ENCODE measurements around the gene LSAMP.

Gene LSAMP

DNA sequence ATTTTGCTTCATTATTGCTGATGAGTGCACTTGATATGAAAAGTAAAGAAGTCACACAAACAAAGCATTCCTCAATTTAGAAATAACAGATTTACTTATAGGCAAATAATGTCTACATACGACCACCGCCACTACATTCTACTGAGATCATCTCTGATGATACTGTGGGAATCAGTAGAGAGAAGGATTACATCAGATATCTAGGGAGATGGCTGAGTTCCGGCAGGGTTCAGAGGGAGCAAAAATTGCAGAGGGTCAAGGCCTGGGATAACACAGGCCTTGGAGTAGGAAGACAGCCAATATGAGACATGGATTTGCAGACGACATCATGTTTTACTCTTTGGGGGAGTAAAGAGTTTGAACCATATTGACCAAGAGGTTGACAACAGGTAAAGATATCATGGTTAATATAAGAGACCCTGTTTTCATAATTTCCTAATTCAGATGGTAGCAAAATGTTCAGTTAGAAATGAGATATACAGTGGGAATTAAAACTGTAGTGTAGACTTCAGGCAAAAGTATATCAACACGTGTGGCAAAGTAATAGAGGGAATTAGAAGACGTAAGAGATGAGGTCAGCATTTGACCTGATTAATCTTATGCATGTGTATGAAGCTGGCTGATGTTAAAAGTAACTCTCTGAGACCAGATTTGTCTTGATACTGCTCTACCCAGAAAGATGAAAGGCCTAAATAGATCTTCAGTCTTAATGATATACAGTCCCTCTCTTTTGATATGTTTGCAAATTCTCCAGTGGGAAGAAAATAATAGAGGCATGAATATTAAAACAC, 15.6 kb downstream of the LSAMP start:
- no peak for DNase-seq

DNA sequence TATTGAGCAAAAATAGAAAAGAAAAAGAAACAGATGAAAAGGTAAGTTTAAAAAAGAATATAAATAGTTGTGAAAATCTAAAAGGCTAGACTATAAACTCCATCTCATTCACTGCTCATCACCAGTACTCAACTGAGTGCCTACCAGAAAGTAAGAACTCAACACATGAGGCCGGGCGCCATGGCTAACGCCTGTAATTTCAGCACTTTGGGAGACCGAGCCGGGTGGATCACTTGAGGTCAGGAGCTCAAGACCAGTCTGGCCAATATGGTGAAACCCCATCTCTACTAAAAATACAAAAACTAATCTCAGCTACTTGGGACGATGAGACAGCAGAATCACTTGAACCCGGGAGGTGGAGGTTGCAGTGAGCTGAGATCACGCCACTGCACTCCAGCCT, 19.3 kb downstream of the LSAMP start:
- DNase-seq = no peak

DNA sequence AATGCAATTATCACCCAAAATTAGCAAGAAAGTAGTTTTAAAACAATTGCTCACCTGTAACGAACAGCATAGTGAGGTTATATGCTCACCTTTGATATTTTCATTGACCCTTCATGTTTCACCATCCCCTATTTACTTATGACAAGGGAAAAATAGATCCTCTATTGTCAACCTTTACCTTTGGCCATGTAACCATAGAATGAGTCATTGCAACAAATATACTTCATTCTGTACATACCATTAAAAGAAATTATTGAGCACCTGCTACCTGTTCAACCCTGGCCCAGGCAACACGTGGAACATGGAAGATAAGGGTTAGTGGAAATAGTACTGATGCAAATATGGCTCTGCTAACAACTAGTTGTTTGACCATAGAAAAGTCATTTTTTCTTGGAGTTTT, 20.2 kb downstream of the LSAMP start:
- DNase-seq = no peak

DNA sequence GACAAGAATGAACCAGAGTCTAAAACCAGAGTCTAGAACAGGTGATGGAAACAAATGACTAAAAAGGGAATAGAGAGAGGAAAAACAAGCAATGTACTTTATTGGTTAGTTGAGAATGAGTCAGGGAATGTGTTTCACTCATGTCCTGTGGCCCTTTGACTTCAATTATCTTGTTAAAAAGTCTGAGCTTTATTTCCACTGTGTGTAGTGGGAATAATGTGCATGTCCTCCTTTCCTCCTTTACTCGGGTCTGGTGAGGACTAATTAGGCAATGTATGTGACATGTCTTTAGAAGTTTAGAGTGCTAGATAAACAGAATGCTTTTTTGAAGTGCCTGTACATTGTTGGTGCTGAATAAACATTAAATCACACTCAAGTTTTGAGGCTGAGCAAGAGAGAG, 21.3 kb downstream of the LSAMP start:
- no peak for DNase-seq

DNA sequence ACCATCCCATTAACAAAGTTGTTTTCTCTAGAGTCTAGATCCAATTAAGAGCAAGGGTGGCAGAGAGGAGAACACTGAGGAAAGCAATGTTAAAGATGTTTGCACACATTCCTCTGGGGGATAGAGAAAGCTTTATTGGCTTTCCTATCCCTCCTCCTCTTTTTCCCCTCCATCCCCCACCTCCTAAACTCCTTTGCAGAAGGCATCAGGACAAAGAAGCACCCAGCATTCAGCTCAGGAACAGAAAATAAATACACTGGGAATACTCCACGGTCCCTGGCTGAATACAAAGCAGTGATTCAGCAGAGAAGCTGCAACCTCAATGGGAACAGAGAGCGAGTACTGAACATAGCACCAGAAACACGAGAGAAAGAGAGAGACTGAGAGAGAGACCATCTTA, 21.9 kb downstream of the LSAMP start:
- peak; percentile 23 for DNase-seq

DNA sequence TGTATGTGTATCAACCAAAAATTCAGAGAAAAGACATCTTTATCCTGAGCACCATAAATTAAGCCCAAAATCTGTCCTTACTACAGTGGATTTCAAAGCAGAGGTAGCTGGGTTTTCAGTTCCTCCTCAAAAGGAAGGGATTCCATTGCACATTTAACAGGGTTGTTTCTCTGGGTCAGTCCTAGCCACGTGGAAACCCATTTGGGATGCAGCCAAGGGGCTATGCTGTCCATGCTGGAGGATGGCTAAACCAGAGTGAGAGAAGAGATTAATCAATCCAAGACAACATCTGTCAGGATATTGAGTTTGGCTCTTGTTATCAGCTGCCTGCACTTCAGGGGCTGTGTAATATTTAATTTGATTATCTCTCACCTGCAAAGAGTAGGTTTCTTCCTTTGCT, 28.1 kb downstream of the LSAMP start:
- DNase-seq = no peak

DNA sequence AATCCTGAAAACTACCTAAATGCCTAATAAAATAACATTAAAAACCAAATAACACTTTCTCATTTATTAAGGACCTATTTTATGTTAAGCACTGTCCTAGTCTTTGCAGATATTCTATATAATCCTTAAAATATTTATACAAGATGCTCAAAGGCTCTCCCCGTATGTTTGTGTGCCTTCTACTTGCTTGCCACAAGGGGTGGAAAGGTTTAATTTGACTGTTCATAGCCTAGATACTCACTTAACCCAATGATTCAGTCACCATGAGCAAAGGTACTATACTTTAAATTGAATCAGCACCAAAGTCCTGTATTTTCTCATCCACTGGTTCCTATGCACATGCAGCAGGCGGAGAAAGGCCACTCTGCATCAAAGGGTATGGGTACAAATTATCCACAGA, 32.0 kb downstream of the LSAMP start:
- DNase-seq = no peak

DNA sequence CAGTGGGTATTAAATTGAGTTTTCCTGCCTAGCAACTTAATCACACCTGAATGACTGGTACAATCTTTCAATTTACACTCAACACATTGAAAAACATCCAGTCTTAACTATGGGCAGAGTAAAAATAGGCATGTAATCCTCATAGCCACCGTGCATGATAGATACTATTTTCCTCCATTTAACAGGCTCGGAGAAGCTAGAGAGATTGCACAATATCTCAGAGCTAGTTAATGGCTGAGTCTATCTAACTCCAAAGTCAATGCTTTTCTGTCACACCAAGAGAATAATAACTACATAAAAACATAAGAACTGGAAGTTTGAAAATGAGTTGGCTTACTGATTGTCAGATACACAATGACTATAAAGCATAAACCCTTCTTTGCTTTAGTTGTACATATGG, 36.8 kb downstream of the LSAMP start:
- no peak for DNase-seq

DNA sequence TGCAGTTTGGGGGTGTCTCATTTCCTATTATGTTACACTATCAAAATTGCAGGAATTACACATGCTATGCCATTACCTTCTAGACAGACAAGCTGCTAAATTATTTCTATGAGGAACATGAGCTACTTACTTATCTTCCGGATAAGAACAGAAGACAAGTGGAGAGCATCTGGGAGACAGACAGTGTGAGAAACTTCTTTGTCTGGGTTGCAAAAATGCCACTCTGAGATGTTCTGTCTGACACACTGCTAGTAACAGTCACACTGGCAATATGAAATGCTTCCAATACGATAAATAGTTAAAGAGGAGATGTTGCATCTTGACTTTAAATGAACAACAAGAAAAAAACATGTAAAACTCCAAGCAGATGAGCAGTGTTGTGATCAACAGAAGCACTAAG, 40.1 kb downstream of the LSAMP start:
- DNase-seq = no peak

DNA sequence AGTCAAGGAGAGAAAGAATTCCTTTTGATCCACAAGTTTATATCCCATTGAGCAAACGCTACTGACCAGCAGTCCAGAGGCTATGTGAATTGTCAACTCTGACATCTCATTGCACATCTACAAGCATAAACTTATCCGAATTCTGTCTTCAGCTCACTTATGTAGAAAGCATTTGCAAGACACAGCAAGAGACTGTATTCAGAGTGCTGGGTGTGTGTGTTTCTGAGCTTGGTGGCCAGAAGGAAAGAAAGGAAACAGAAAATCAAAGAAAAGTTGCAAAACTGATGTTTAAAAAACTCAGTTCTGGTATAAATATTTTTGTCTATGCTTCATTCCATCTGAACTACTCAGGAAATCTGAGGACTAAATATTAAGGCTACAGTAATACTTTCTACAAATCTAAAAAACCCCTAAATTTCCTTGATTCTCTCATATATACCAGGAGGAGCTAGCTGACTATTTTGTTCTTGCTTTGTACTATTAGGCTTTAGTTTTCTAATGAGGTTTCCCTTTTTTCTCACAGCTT, 45.5 kb downstream of the LSAMP start:
- DNase-seq = no peak

DNA sequence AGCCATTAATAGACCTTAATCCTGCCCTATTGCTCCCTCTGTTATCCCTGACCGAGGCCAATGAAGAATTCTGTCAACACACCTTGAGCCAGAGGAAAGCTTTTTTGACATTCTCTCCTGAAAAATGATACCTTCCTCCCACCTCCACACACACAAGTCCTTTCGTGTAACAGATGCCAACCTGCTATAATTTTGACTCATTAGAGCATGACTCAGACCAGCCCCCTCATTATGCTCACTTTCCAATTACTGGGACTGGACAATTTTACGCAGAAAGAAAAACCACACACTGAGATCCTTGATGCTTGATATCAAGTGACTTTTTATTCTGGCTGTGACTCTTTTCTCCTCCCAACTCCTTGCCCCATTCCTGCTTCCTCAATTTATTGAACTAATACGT, 50.9 kb downstream of the LSAMP start:
- DNase-seq = no peak

DNA sequence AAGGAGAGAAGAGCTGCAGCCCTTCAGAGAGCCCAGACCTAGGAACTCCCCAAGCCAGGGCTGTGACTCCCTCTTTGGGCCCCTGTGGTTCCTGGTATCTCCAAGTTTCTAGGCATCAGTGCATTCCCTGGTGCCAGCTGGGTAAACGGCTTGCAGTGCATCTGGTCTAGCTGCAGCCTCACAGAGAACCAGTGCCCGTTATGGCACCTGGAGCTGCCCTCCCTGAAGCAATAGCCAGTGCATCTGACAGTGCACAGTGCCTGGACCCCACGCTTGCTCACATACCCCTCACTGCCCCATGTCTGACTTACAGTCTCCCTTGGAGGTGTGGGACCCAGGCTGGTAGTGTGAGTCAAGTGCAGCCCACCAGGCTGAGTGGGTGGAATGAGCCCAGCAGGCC, 52.1 kb downstream of the LSAMP start:
- DNase-seq = no peak

DNA sequence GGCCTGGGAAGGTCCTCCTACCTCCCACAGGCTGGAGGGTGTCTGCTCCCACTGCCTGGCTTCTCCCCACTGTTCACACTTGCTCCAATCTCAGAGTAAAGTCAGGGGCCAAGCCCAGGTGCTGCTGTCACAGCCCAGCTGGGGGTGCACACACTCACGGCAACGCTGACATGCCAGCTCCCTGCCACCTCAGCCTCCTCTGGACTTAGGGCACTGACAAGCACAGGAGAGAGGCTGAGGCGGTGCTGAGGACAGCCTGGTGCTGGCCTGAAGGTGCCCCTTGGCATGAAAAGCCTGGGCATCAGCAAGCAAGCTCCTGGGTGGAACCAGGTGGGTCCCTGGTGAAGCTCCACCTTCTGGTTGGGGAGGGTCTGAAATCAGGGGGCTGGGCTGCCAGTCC, 53.0 kb downstream of the LSAMP start:
- DNase-seq = no peak

DNA sequence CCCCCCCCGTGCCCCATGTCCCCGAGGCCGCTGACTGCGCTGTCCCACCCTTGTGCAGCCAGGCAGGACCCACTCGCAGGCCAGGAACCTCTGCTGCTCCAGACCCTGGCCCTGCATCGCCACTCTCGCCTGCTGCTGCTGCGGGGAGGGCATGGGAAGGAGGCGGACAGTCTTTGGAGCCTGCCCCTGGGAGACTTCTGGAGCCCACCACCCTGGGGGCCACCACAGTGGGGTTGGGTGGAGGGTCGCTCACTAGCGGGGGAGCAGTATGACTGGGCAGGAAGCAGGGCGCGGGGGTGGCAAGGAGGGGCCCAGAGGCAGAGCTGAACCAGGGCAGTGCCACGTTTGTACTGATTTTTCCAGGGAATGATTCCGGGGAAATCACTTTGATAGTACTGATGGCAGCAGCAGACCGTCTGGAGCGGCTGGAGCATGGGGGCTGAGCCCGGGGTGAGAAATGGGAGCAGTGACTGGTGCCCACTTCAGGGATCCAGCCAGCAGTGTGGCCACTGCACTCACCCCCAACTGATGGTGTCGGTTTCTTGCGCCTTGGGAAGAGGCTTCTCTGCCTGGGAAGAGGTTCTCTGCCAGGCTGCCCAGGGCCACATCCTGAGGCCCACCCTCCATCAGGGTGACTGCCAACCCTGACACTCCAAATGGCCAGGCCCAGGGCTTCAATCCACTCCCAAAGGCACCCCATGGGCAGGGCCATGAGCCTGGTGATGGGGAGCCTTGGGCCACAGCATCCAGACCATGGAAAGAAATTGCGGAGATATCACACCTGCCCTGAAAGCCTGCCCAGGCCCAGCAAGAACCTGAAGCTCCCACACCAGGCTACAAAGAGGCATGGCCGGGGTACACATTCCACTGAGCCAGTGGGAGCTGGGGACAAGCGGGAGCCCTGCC, 53.7 kb downstream of the LSAMP start:
- no peak for DNase-seq

DNA sequence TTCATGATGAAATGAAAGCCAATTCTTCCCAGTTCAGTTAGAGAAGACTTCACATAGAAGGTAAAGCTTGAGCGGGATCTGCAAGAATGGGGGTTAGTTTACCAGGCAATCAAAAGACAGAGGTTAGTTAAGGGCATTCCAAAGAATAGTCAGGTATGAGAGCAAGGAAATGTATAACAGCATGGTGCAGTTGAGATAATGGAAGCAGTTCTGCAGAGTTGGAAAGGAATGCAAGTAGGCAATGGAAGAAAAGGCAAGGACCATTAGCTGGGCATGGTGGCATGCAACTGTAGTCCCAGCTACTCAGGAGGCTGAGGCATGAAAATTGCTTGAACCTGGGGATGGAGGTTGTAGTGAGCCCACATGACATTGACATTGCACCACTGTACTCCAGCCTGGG, 55.0 kb downstream of the LSAMP start:
- no peak for DNase-seq

DNA sequence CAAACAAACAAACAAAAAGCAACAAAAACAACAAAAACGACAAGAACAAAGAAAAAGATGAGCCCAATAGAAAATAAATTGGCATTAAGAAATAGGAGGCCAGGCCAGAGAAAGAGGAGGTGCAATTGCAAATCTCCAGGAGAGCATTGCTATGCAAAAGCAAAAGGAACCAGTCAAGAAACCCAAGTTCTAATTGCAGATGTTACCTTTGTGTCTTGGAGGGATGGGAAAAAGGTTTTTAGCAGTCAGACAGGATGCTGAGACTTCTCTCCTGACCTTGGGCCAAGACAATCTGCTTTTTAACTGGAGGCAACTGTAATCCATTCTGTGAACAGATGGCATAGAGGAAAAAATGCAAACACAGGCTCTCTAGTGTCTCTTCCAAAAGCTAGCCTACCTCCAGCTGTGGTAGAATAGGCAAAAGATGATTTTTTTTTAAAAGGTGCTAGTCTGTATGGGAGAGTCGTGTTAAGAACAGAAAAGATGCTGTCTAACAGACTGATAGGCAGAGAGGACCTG, 56.4 kb downstream of the LSAMP start:
- DNase-seq = no peak

DNA sequence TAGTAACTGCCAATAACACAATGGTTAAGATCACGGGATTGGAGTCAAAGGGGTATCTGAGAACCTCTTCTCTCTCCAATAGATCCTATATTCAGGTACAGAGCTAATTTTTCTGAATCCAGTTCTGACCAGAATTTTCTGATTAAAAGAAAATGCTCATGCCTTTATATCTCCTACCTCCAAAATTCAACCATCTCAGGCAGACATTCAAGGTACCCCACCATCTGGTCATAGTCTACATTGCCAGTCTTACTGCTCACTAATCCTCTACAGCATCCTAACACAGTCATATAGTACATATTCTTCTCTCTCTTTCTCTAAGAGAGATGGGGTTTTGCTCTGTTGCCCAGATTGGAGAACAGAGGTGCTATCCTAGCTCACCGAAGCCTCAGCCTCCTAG, 59.1 kb downstream of the LSAMP start:
- no peak for DNase-seq

DNA sequence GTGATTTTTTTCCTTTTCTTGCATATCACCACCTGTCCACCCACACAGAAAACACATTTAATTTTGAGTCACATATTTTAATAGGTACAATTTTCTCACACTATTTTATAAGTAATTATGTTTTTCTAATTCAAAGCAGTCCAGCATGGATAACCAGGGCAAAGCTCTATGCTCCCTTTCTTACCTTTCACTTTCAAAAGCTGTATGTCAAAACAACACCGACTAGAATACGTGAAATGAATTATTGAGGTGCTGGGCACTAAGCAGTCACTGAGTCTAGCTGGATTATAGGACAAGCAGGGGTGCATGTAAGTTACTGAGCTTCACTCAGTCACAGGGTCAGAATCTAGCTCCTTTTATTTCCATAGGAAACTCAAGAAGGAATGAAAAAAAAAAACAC, 60.6 kb downstream of the LSAMP start:
- no peak for DNase-seq

DNA sequence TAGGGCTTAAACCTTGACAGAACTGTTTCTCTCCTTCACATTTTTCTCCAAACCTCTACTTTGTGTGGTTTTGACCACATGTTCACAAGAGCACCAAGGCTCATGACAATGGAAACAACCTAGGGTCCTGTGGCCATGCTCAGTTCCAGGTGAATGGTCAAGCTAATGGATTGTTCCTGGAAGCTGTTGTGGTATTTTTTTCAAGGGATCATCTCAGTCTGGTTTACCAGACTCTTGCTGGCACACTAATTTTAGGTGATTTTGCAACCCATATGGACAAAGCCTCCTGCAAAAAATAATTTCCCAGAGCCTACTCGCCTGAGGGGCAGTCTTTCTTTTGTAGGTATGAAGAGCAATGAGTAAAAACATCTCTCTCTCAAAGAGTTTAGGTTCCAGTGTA, 67.2 kb downstream of the LSAMP start:
- DNase-seq = no peak

DNA sequence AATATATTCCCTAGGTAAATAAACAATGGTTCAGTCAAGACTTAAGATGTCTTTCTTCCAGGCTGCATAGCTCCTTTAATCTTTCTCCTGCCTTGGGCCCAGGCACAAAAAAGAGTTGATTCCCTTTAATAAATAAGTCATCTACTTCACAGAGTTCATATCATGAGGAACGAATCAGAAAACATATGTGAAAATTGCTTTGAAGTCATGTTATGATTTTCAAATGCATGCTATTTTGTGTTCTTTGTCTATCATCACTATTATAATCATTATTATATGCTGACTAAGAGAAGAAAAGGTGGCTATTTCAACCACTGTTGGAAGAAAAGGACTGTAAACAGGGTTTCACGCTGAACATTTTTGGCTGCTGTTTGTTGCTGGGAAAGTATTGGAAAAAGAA, 70.4 kb downstream of the LSAMP start:
- no peak for DNase-seq

DNA sequence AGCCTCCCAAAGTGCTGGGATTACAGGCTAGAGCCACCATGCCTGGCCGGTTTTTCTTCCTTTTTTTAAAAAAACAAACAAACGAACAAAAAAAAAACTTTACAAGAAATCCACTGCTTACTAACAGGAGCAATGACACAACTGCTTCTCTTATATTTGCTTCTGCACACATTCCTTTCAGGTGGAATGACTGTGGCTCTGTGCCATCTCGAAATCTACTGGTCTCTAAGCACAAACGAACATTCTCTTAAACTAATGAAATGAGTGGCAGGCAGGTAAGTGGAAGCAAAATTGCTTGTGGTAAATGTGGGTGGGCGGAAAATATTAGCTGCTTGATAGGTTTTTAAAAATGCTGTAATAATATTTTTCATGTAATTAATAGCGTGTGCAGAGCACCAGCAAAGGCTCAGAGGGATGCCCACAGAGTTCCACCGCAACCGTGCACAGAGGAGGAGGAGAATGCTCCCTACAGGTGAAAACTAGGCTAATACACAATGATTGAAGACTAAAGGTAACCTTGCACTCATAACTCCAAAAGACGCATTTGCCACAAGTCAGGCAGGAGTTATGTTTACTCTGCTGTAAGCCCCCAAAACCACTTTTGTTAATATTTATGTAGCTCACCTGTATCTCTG, 77.4 kb downstream of the LSAMP start:
- DNase-seq = no peak

DNA sequence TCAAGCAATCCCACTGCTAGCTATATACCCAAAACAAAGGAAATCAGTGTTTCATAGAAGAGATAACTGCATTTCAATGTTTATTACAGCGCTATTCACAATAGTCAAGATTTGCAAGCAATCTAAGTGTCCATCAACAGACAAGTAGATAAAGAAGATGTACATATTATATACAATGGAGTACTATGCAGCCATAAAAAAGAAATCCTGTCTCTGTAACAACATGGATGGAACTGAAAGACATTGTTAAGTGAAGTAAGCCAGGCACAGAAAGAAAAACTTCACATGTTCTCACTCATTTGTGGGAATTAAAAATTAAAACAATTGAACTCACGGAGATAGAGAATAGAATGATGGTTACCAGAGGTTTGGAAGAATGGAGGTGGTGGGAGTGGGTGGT, 89.2 kb downstream of the LSAMP start:
- no peak for DNase-seq

DNA sequence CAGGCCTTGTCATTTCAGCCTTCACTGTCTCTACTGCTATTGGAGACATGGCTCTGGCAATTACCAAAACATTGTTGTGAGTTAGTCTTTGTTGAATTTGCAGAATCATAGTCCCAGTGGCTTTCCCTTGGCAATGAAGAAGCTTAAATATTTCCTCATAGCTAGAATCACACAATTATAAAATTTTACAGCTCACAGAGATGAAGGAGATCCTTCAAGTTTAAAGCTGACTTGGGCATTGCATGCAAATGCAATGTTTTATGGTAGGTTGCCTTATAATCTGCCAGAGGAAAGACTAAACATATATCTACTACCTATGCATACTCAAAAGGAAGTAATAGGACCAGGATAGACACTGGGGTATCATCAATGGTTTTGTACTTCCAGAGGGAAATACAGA, 90.9 kb downstream of the LSAMP start:
- no peak for DNase-seq
